ENCODE results near the gene POLR2H. TPM values are rescaled to one million over a fixed set of nuclear protein-coding genes. Genes with fewer than 3 reads are reported as not detected.

POLR2H gene
- total RNA-seq, 1 experiment from 2014 or later, result 92.6 TPM

- ChIA-PET POLR2A (ENCODE audit: low non-redundant PET) (no interaction called here), CTCF (no interaction called here)
- intact Hi-C loops (cut with micrococcal nuclease; ENCODE audit: unreplicated experiment), result no loop called here
- Histone ChIP-seq H3K9me3 (ENCODE audit: low read depth, low read length, poor library complexity, severe bottlenecking) (no peaks in the 10 kb centered on the region), H3K27ac (ENCODE audit: low read depth, low read length, poor library complexity, severe bottlenecking) (peak overlapping the region; percentile 50), H3K36me3 (ENCODE audit: insufficient read depth, low read length, poor library complexity, severe bottlenecking) (peaks cover 77% of the 10 kb centered on the region), H3K4me3 (ENCODE audit: low read depth, low read length, poor library complexity, severe bottlenecking) (no peak overlapping the region), H3K4me1 (ENCODE audit: insufficient read depth, low read length, poor library complexity, severe bottlenecking) (peaks cover 17% of the 10 kb centered on the region), H3K27me3 (replicated peaks; ENCODE audit: insufficient read depth, low read depth, low read length, poor library complexity) (no peaks in the 10 kb centered on the region)
- DNase-seq (ENCODE audit: low spot score), result no peak
- no TSS peak for BruUV-seq (replicated peaks)
- TF ChIP-seq CTCF (conservative IDR thresholded peaks at IDR 0.05; ENCODE audit: low read depth, low read length) (no peak), EZH2 (IDR thresholded peaks at IDR 0.05; ENCODE audit: borderline replicate concordance, low read depth, low read length, poor library complexity, severe bottlenecking) (no peak)
These were observed 29.0 kb upstream of the POLR2H start for GRCh38 chr3:184332370-184333090.

GRCh38 chr3:184333190-184333589, 28.3 kb upstream of the POLR2H start:
- Histone ChIP-seq H3K4me1 (ENCODE audit: insufficient read depth, low read length, poor library complexity, severe bottlenecking) (peaks cover 23% of the 10 kb centered on the region), H3K9me3 (ENCODE audit: low read depth, low read length, poor library complexity, severe bottlenecking) (no peaks in the 10 kb centered on the region), H3K36me3 (ENCODE audit: insufficient read depth, low read length, poor library complexity, severe bottlenecking) (peaks cover 70% of the 10 kb centered on the region), H3K27ac (ENCODE audit: low read depth, low read length, poor library complexity, severe bottlenecking) (peak overlapping the region; percentile 50), H3K4me3 (ENCODE audit: low read depth, low read length, poor library complexity, severe bottlenecking) (no peak overlapping the region), H3K27me3 (replicated peaks; ENCODE audit: insufficient read depth, low read depth, low read length, poor library complexity) (no peaks in the 10 kb centered on the region)
- no peak for DNase-seq (ENCODE audit: low spot score)
- intact Hi-C loops (cut with micrococcal nuclease; ENCODE audit: unreplicated experiment), result no loop called here
- POLR2A ChIA-PET (ENCODE audit: low non-redundant PET), result no interaction called here
- CTCF ChIA-PET, result no interaction called here
- TSS peak; percentile 23 for BruUV-seq (replicated peaks)
- TF ChIP-seq EZH2 (IDR thresholded peaks at IDR 0.05; ENCODE audit: borderline replicate concordance, low read depth, low read length, poor library complexity, severe bottlenecking), result no peak
- no peak for TF ChIP-seq CTCF (conservative IDR thresholded peaks at IDR 0.05; ENCODE audit: low read depth, low read length)

- no peaks in the 10 kb centered on the region for H3K9me3 ChIP-seq (ENCODE audit: low read depth, low read length, poor library complexity, severe bottlenecking)
- H3K27ac ChIP-seq (ENCODE audit: low read depth, low read length, poor library complexity, severe bottlenecking), result no peak overlapping the region
- TF ChIP-seq CTCF (conservative IDR thresholded peaks at IDR 0.05; ENCODE audit: low read depth, low read length) (no peak), EZH2 (IDR thresholded peaks at IDR 0.05; ENCODE audit: borderline replicate concordance, low read depth, low read length, poor library complexity, severe bottlenecking) (no peak)
- H3K4me3 ChIP-seq (ENCODE audit: low read depth, low read length, poor library complexity, severe bottlenecking), result no peak overlapping the region
- H3K27me3 ChIP-seq (replicated peaks; ENCODE audit: insufficient read depth, low read depth, low read length, poor library complexity), result no peaks in the 10 kb centered on the region
- ChIA-PET POLR2A (ENCODE audit: low non-redundant PET) (no interaction called here), CTCF (no interaction called here)
- peaks cover 65% of the 10 kb centered on the region for H3K36me3 ChIP-seq (ENCODE audit: insufficient read depth, low read length, poor library complexity, severe bottlenecking)
- BruUV-seq (replicated peaks), result no TSS peak
- DNase-seq (ENCODE audit: low spot score), result no peak
- H3K4me1 ChIP-seq (ENCODE audit: insufficient read depth, low read length, poor library complexity, severe bottlenecking), result peaks cover 28% of the 10 kb centered on the region
- intact Hi-C loops (cut with micrococcal nuclease; ENCODE audit: unreplicated experiment), result no loop called here
These were observed 27.8 kb upstream of the POLR2H start for GRCh38 chr3:184333700-184334099.
